HEK293 (cell line): ENCODE measurements around the gene RPN2.

ENCODE experiments used
- CTCF ChIA-PET: fragments of 350-600 bp; formaldehyde crosslinking; extraction: SDS; loops from one replicate; lab custom pipeline; 2021; ENCODE audit warnings: antibody characterized with exemption; lab: Yijun Ruan, JAX
- POLR2A ChIA-PET: fragments of 300-600 bp; formaldehyde crosslinking; extraction: SDS; loops from one replicate; lab custom pipeline; 2020; ENCODE audit warnings: antibody characterized with exemption, inconsistent platforms; lab: Yijun Ruan, JAX
- H3K27ac ChIP-seq: fragments of 200-500 bp; sonication (Bioruptor generic); 2 replicates; pipeline ENCODE4 v1.5.1; 2014; ENCODE audit warnings: low read depth, low read length, control low read depth, inconsistent platforms; ENCODE audit errors: extremely low read depth
- H3K36me3 ChIP-seq, 2 experiments: fragments of 200-500 bp in 1 of 2; sonication (Bioruptor generic) in 1 of 2; 1 replicate in 1 of 2; 2 replicates in 1 of 2; pipeline ENCODE4 v1.5.1; 2014 to 2017; ENCODE audit warnings: inconsistent platforms in 2 of 2, low read length in 2 of 2; ENCODE audit not compliant: control insufficient read depth in 2 of 2, insufficient read depth in 1 of 2
- H3K4me1 ChIP-seq: fragments of 200-500 bp; sonication (Bioruptor generic); 2 replicates; pipeline ENCODE4 v1.5.1; 2014; ENCODE audit warnings: mild to moderate bottlenecking, low read length, inconsistent platforms; ENCODE audit not compliant: control insufficient read depth, insufficient read depth
- H3K4me3 ChIP-seq: 2 replicates; pipeline ENCODE4 v1.5.1; 2011; ENCODE audit warnings: low read depth, mild to moderate bottlenecking, control low read depth, low read length, moderate library complexity
- H3K9me3 ChIP-seq: fragments of 200-500 bp; sonication (Bioruptor generic); 2 replicates; pipeline ENCODE4 v1.5.1; 2014; ENCODE audit warnings: low read depth, low read length, inconsistent platforms; ENCODE audit not compliant: control insufficient read depth, insufficient read depth
- BCL11A ChIP-seq: fragments of 450-650 bp; formaldehyde crosslinking; IDR thresholded peaks from 2 replicates; pipeline ENCODE4 v1.5.1; 2016; ENCODE audit warnings: low read depth, missing biosample characterization, missing genetic modification characterization
- BCL11B ChIP-seq: fragments of 450-650 bp; formaldehyde crosslinking; IDR thresholded peaks from 2 replicates; pipeline ENCODE4 v1.5.1; 2016; ENCODE audit warnings: low read depth, missing biosample characterization, missing genetic modification characterization
- EGR2 ChIP-seq: fragments of 450-650 bp; formaldehyde crosslinking; IDR thresholded peaks from 2 replicates; pipeline ENCODE4 v1.5.1; 2016; ENCODE audit warnings: low read depth, missing biosample characterization, missing genetic modification characterization
- ELK4 ChIP-seq: IDR thresholded peaks from 2 replicates; pipeline ENCODE4 v1.6.1; 2011; ENCODE audit warnings: mild to moderate bottlenecking, low read depth, low read length, borderline replicate concordance
- GLI4 ChIP-seq: fragments of 450-650 bp; formaldehyde crosslinking; IDR thresholded peaks from 2 replicates; pipeline ENCODE4 v1.5.1; 2016; ENCODE audit warnings: missing biosample characterization, missing genetic modification characterization
- KLF7 ChIP-seq: fragments of 450-650 bp; formaldehyde crosslinking; IDR thresholded peaks from 2 replicates; pipeline ENCODE4 v1.5.1; 2016; ENCODE audit warnings: missing biosample characterization, missing genetic modification characterization, borderline replicate concordance
- KLF9 ChIP-seq: fragments of 450-650 bp; formaldehyde crosslinking; IDR thresholded peaks from 2 replicates; pipeline ENCODE4 v1.5.1; 2016; ENCODE audit warnings: missing biosample characterization, missing genetic modification characterization, low read depth
- OSR2 ChIP-seq: fragments of 450-650 bp; formaldehyde crosslinking; IDR thresholded peaks from 2 replicates; pipeline ENCODE4 v1.5.1; 2016; ENCODE audit warnings: missing biosample characterization, missing genetic modification characterization
- PRDM2 ChIP-seq: fragments of 450-650 bp; formaldehyde crosslinking; IDR thresholded peaks from 2 replicates; pipeline ENCODE4 v1.5.1; 2016; ENCODE audit warnings: missing biosample characterization, missing genetic modification characterization, borderline replicate concordance
- SETDB1 ChIP-seq: IDR thresholded peaks from one replicate; pipeline ENCODE4 v1.6.1; 2017; ENCODE audit warnings: mild to moderate bottlenecking, low read length, moderate library complexity, mixed read lengths; ENCODE audit not compliant: insufficient read length
- YY1 ChIP-seq: fragments of 450-650 bp; formaldehyde crosslinking; IDR thresholded peaks from 2 replicates; pipeline ENCODE4 v1.5.1; 2018; ENCODE audit warnings: missing biosample characterization, missing genetic modification characterization
- ZBTB7A ChIP-seq: fragments of 450-650 bp; formaldehyde crosslinking; IDR thresholded peaks from 2 replicates; pipeline ENCODE4 v1.5.1; 2016; ENCODE audit warnings: low read depth, missing biosample characterization, missing genetic modification characterization
- ZEB2 ChIP-seq: fragments of 450-650 bp; formaldehyde crosslinking; IDR thresholded peaks from 2 replicates; pipeline ENCODE4 v1.5.1; 2016; ENCODE audit warnings: missing biosample characterization, missing genetic modification characterization
- ZNF121 ChIP-seq: fragments of 450-650 bp; formaldehyde crosslinking; IDR thresholded peaks from 2 replicates; pipeline ENCODE4 v1.5.1; 2016; ENCODE audit warnings: missing biosample characterization, missing genetic modification characterization
- ZNF132 ChIP-seq: fragments of 450-650 bp; formaldehyde crosslinking; IDR thresholded peaks from 2 replicates; pipeline ENCODE4 v1.5.1; 2017; ENCODE audit warnings: missing biosample characterization, missing genetic modification characterization, borderline replicate concordance
- ZNF184 ChIP-seq: fragments of 450-650 bp; IDR thresholded peaks from 2 replicates; pipeline ENCODE4 v1.5.1; 2018; ENCODE audit warnings: missing biosample characterization, mild to moderate bottlenecking, missing genetic modification characterization
- ZNF266 ChIP-seq: fragments of 450-650 bp; formaldehyde crosslinking; IDR thresholded peaks from 2 replicates; pipeline ENCODE4 v1.5.1; 2016; ENCODE audit warnings: missing biosample characterization, missing genetic modification characterization, low read depth
- ZNF335 ChIP-seq: fragments of 450-650 bp; formaldehyde crosslinking; conservative IDR thresholded peaks from 2 replicates; pipeline ENCODE4 v1.5.1; 2016; ENCODE audit warnings: missing biosample characterization, missing genetic modification characterization
- ZNF549 ChIP-seq: fragments of 450-650 bp; IDR thresholded peaks from 2 replicates; pipeline ENCODE4 v1.5.1; 2018; ENCODE audit warnings: missing biosample characterization, missing genetic modification characterization, mild to moderate bottlenecking, inconsistent platforms, moderate library complexity
- ZNF558 ChIP-seq: fragments of 450-650 bp; formaldehyde crosslinking; IDR thresholded peaks from 2 replicates; pipeline ENCODE4 v1.5.1; 2016; ENCODE audit warnings: missing biosample characterization, missing genetic modification characterization
- ZNF561 ChIP-seq: fragments of 450-650 bp; IDR thresholded peaks from 2 replicates; pipeline ENCODE4 v1.5.1; 2018; ENCODE audit warnings: missing biosample characterization, missing genetic modification characterization, borderline replicate concordance
- ZNF660 ChIP-seq: fragments of 450-650 bp; IDR thresholded peaks from 2 replicates; pipeline ENCODE4 v1.5.1; 2018; ENCODE audit warnings: missing biosample characterization, mild to moderate bottlenecking, missing genetic modification characterization

The RPN2 gene

GRCh38 chr20:37185686-37186085 is 6.6 kb downstream of the RPN2 start (continued):
- TF ChIP-seq ZEB2 (tag by site-specific recombination) (no peak), ZNF121 (tag by site-specific recombination) (no peak), BCL11A (tag by site-specific recombination) (no peak), ZNF335 (tag by site-specific recombination) (no peak), ELK4 (no peak)

DNA sequence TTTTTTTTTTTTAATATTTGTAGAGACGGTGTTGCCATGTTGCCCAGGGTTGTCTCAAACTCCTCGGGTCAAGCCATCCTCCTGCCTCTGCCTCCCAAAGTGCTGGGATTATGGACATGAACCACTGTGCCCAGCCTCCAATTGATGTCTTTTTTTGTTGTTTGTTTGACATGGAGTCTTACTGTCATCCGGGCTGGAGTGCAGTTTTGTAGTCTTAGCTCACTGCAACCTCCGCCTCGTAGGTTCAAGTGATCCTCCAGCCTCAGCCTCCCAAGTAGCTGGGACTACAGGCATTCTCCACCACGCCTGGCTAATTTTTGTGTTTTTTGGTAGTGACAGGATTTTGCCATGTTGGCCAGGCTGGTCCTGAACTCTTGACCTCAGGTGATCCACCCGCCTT is 9.7 kb downstream of the RPN2 start:
- POLR2A ChIA-PET: interaction anchor here (1.4 kb wide), 1 partner anchor 10 kb away, joined by 4 read pairs; no protein-coding TSS in a partner anchor
- CTCF ChIA-PET: no interaction called here

DNA sequence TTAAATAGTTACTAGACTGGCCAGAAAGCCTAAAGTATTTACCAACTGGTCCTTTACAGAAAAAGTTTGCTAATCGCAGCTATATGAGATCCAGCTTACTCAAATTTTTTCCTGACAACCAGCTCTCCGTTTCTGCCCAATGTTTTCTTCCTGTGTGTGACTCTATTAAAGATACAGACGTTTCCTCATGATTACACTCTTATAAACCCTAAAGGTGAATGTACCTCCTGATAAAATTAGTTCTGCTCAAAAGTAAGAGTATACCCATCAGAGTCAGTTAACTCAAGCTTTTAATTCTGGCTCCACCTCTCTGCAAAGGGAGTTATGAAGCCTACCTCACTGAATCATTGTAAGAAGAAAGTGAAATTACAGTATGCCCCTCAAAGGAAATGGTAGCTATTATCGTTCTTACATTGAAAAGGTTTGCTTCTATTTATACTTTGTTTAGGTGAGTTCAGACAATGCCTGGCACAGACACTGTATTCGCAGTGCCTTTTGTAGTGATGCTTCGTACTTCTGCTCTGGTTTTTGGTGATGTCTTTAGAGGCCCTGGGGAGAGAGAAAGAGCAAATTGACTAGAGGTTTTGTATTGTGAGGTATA is 10.4 kb downstream of the RPN2 start:
- Histone ChIP-seq H3K9me3 (no peaks in the 10 kb centered on the region), H3K4me1 (no peaks in the 10 kb centered on the region), H3K36me3 (peaks cover 28 to 73% of the 10 kb centered on the region in 2 experiments; a peak in 2 of 3 replicates), H3K27ac (no peak overlapping the region), H3K4me3 (no peak overlapping the region)
- POLR2A ChIA-PET: interaction anchor here (3.8 kb wide), 1 partner anchor 11 kb away, joined by 26 read pairs; the partner anchor contains the start of genes MROH8 and RPN2
- CTCF ChIA-PET: interaction anchor here (0.7 to 4.8 kb wide), 3 partner anchors 10 to 36 kb away, joined by 3 to 65 read pairs (median 4); partner anchors contain the start of genes MROH8 and RPN2
- TF ChIP-seq ZNF561 (tag by site-specific recombination): no peak
- no peak for TF ChIP-seq YY1 (tag by site-specific recombination)
- TF ChIP-seq BCL11B: no peak
- no peak for TF ChIP-seq ZNF184 (tag by site-specific recombination)
- TF ChIP-seq KLF7 (tag by site-specific recombination): no peak
- TF ChIP-seq ZNF660: no peak
- no peak for TF ChIP-seq EGR2 (tag by site-specific recombination)
- TF ChIP-seq ZNF132 (tag by site-specific recombination): no peak
- TF ChIP-seq KLF9 (tag by site-specific recombination): no peak
- no peak for TF ChIP-seq ZBTB7A (tag by site-specific recombination)
- TF ChIP-seq ZNF335 (tag by site-specific recombination): no peak
- no peak for TF ChIP-seq OSR2 (tag by site-specific recombination)
- no peak for TF ChIP-seq GLI4
- TF ChIP-seq ZNF549 (tag by site-specific recombination): no peak
- no peak for TF ChIP-seq SETDB1

More for the DNA sequence above, 9.7 kb downstream of the RPN2 start:
- TF ChIP-seq ZNF558 (tag by site-specific recombination): no peak
- TF ChIP-seq PRDM2 (tag by site-specific recombination): no peak
- no peak for TF ChIP-seq ZNF266 (tag by site-specific recombination)
- Histone ChIP-seq H3K36me3 (peaks cover 30 to 77% of the 10 kb centered on the region in 2 experiments; a peak in 2 of 3 replicates), H3K4me1 (no peaks in the 10 kb centered on the region), H3K27ac (no peak overlapping the region), H3K9me3 (no peaks in the 10 kb centered on the region), H3K4me3 (no peak overlapping the region)
